Effector CD4-positive, alpha-beta T cell (primary cell): ENCODE results near the gene STON2.

ENCODE experiments used
- DNase-seq: peaks from one replicate; pipeline ENCODE4 v3.0.0-alpha.2; 2020

The STON2 gene

DNA sequence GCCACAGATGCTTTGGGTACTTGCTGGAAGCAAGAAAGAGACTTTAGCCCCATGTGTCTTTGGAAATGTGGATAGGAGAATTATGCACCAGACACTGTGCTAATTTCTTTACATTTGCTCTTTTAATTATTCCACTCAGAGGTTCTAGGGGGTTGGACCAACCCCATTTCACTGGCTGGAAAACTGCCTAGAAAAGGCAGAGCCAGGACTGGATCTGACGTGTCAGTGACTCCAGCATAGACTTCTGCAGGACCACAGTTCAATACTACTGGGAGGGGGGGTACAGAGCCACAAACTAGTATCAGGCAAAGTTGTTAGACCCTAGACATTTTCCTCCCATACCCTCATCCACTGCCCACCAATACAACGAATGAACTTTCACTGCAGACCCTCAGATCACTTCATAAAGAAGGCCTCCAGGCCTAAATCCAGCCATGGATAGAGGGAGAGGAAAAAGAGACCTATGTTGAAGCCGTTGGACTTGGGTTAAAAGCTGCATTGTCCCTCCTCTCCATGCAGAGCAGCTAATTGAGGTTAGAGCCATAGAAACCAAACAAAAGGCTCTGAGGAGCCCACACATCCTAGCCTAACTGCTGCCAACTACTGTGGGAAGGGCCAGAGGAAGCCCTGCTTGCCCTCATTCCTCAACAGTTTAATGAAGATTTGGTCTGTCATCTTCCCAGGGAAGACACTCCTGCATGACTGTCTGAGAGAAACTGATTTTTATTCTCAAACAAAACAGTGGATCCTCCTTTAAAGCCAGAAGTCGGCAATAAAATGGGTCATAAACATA lies 68.7 kb downstream of the STON2 start:
- no peak for DNase-seq

DNA sequence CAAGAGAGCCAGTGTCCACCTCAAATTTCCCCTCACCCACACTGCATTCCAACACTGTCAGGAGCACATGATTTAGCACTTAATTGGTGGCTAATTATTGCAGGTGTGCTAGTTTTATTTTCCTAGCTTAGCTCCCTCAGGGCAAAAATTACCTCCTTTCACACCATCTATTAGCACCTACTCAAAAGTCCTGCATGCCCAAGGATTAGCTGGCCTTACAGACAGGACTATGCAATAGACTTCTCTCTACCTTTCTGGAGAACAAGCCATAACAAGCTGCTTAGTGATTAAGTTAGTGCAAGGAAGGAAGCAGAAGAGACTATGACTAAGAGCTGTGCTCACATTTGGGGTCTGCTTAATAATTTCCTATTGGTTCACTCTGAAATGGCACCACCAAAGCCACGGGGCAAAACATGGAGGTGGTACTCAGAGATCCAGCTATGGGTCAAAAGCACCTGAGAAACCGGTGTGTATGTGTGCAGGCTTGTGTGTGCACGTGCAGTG lies 69.5 kb downstream of the STON2 start:
- no peak for DNase-seq

DNA sequence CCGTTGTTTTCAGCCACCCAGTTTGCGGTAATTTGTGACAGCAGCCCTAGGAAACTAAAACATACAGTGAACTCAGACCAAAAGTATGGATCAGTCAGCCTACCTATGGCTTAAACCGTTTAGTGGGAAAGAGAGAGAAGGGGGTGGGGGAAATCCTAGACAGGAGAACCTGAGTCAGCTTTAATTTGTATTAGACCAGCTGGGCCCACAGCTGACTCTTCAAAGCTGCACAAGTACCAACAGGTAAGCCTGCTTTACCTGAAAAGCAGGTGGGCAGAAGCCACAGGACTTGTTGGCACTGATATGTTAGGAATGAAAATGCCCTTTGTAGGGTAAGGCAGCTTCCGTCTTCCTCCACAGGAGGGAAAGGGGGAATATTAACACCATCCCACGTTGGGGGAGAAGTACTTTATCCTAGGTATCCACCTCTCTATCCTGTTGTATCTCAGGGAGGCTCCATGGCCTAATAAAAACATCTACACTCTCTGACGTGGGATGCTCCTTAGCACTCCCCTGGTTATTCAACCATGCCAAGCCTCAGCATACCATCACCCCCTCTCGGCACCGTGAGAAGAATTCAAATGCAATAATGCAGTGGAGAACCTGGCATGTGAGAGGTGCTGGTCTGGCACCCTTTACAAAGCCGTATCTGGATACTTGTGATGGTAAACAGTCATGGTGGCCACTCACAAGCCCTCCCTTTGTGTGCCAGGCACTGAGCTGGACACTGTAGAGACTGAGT lies 70.3 kb downstream of the STON2 start:
- no peak for DNase-seq

DNA sequence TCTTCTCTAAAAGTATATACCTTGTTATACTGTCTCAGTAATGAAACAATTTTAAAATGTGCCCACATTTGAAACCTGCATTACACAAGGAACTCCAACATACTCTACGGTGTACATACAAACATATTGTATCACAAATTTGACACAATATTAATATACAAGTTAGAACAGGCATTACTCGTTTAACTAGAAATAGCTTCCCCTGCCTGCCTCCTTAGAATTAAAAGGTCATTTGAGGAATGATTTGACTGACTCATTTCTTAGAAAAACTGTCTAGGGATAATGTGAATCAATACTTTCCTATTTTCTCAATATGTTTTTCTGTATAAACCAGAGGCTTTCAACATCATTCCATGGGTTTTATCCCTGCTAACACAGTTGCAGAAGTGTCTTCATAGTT lies 73.7 kb downstream of the STON2 start:
- DNase-seq = no peak

DNA sequence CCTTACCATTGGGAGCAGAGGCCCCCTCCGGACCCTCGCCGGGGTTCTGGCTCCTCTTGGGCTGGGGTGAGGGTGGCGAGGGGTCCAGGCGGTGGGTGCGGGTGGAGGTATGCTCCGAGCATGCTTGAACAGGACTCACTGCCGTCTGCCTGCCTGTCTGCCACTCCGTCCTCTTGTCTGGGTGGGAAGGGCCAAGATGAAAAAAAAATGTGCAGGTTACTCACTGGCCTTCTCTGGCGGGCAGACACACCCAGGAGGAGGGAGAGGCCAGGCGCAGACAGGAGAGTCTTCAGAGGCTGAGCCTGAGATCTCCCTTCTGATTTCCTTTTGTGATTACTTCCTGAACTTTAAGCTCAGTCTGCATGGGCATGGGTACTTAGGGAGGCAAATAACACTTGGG lies 76.1 kb downstream of the STON2 start:
- no peak for DNase-seq

DNA sequence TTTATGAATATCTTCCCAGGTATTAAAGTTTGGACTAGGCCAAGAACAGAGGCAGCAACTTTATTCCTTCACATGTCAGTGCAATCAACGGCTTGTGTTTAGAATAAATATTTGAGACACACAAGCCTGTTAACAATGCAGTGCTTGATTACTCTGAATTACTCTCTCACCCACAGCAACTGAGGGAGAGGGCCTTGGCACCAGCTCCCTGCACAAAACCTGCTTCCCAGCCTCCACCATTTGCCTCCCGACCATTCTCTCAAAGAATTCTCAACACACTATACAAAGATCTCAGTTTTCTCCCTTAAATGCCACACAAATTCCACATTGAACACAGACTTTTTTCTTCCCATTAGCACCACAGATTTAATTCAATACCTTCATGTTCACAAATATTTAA lies 77.0 kb downstream of the STON2 start:
- DNase-seq = no peak

DNA sequence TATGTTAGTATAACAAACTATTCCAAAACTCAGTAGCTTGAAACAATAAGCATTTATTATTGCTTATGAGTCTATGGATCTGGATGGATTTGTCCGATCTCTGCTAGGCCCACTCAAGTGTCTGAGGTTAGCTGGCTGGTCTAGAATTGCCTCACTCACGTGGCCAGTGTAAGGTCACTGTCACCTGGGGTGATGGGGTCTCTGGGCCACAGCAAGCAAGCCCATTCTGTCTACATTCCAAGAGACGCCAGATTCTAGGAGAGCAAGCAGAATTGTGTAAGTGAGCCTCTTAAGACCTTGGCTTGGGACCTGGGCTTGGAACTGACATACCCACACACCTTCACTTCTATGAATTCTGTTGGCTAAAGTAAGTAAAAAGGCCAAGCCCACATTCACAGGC lies 80.2 kb downstream of the STON2 start:
- DNase-seq = no peak

DNA sequence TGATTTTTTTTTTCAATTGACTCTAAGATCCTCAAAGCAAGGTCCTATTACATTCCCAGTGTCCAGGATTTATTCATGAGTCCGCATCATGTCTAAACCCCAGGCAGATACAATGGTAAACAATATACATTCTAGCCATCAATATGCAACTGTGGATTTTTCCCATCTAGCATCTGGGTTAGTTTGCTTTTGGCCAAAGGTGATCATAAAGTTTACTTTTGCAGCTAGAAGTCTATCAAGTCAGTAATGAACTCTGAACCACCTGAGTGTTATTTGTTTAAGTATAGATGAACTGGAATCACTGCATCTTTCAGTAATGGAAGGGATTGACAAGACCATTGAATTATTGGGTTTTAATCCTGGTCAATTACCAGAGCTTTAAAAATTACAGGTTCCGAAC lies 80.8 kb downstream of the STON2 start:
- DNase-seq = no peak

DNA sequence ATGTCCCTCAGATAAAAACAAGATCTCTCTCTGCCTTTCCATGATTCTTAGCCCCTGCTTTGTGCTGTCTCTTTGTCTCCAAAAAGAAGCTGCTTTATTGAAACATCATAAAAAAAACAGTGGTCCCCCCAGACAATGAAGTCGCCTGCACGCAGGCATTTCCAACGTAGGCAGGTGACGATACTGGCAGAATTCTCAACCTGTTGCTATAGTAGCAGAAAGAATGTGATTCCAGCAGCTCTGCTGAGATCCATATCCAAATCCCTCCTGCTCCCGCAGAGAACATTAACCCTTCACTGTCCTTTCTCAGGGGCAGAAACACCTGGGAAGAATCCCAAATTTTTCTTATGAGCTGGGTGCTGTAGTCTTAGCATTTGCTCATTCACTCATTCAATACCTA lies 84.8 kb downstream of the STON2 start:
- no peak for DNase-seq

DNA sequence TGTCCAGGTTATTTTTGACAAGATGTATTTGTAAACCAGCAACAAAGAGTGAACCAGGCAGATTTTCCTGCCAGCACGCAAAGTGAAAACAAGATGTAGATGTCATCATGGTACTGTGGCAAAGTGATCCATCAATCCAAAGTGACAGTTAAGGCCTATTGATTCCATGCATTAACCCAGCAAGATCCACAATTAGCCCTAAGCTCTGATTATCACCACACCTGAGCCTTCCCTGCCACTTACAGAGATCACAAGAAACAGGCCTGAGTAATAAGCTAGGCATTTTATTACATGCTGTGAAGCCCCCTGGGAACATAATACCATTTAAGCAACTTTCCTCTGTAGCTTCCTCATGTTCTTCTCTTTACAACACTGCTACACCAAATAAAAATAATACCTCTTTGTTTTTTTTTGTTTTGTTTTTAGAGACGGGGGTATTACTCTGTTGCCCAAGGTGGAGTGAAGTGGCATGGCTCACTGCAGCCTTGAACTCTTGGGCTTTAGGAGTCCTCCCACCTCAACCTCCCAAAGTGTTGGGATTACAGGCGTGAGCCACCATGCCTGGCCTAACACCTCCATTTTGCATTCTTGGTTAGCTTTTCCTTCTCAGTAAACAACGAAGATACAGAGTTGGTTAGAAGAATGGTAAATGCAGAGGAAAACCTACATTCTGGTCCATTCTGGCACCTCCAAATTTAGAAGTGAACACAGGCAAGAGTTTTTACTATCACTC lies 85.5 kb downstream of the STON2 start:
- no peak for DNase-seq

DNA sequence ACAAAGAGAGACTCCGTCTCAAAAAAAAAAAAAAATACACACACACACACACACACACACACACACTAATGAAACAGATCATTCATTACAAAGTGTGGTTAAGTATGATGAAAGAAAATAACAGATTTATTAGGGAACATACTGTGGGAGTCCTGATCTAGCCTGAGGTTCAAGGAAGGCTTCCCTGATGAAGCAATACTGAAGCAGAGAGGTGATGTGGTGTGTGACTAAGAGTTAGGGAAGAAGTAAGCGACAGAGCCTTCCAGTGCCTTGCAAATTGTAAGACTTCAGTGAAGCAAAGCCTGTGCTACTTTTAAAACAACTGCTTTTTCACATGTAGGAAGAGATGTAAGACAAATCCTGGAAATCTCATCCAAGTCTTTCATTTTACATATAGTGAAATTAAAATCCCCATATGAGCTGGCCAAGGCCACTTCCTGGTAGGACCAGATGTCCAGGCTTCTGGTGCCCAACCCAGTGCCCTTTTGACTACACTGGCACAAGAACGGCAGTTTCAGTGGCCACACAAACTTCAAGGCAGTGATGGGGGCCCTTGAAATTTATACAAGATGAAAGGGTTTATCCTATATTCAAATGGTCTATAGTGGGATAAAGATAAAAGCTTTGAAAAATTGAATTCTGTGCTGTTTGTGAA lies 86.2 kb downstream of the STON2 start:
- DNase-seq = no peak

DNA sequence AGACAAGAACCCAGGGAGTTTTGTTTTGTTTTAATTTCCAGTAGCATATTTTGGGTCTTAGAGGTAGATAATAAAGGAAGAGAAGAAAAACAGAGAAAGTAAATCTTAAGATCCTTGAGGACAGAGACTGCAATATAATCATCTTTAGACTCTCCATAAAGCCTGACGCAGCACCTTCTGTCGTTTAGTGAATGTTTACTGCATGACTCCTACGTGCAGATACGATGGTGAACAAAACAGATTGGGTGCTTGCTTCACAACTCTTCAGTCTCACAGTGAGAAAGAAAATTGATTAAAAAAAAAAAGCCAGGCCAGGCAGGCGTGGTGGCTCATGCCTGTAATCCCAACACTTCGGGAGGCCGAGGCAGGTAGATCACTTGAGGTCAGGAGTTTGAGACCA lies 86.9 kb downstream of the STON2 start:
- no peak for DNase-seq

DNA sequence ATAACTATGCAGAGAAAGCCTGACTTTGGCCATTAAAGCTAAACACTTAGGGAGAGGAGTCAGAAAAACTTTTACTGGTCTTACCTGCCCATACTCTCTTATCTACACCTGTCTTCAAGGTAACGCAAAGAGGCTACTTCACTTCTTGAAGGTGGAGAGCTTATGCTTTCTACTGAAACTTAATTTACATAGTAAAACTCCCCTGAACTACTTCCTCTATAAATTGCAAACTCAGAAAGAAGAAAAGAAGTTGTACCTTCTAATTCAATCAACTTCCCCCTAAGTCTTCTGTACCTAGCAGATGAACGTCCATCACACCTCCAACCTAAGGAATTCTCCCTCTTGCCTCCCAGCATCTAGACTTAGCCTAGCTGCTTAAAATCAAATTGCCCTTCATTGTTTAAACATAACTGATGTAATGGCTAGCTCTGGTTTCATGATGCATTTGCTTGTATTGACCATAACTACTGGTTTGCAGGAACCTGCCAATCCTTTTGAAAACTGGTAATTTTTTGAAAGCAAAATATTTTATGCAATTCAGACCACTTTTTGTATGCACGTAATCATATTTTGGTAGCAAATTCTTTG lies 87.7 kb downstream of the STON2 start:
- no peak for DNase-seq

DNA sequence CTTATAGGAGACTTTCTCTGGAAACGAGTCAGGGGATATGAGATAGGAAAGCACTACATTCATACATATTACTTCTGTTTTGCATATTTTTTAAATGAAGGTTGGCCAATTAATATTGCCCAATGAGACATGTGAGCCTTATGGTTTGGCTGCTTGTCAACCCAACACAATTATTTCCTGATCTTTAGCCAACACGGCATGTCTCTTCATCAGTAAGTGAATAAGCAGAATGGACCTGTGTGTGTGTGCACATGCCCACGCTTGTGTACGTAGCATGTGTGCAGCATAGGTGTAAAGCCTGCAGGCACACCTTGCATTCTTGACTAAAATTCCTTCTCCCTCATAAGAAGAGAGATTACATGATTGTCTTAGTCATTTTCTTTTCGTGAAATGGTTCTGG lies 88.3 kb downstream of the STON2 start:
- no peak for DNase-seq

DNA sequence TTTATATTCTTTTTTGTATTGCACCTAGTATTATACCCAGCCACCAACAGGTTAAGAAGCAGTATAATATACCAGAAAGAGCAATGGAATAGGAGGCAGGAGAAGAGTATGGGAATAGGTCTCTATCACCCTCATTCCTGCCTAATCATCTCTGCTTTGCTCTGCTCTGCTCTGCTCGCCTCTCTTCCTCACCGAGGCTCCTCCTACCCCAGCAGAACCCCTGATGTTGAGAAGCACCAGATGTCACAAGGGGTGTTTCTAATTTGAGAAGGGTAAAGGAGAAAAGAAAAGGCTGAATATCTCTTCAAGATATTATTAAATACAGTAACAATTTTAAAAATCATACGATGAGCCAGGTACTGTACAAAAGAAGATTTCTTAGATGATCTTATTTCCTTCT lies 89.0 kb downstream of the STON2 start:
- DNase-seq = no peak

DNA sequence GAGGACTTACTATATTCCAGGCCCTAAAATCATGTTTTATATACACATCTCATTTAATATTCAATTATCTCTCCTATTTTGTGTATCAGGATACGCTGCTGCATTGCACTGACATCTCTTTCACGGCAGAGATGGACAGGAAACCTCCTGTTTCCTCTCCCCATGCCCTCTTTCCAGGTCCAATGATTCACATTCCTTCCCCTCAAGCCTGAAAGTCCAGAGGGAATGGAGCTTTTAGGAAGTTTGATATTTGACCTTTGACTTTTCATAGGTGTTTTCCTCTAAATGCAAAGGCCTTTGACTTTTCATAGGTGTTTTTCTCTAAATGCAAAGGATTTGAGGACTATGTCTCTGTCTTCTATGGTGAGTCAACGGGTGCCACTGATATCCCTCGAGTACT lies 89.5 kb downstream of the STON2 start:
- no peak for DNase-seq

DNA sequence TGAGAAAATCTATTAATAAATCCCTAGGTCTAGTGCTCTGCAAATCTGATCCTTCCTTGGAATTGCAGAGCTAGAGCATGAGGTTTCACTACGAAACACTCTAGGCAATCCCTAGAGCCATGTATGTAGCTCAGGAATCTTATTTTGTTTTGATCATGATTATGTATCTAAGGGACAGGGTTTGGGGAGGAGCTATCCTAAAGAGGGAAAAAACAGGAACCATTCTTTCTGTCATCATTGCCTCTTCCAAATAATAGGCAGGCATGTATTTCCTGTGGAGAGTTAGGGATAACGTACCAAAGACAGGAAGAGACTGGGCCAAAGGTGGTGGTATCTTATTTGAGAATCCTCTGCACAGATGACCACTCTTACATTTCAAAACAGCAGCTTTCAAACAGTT lies 90.6 kb downstream of the STON2 start:
- no peak for DNase-seq

DNA sequence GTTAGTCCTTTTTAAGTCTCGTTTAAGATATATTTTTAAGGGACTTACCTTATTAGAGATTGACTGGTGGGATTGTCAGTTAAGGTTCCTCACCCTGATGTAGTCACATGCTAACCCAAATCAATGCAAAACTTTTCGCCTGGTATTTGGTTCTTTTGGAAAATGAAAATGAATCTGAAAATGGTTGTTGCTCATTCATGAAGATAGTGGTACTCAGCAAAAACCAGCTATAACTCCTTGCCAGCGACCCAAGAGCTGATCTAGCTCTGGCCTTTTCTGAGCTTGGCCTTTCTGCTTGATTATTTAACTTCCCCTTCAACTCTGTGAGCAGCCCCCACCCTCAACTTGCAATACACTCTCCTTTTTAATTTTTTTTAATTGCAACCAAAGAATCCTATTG lies 94.4 kb downstream of the STON2 start:
- DNase-seq = no peak

DNA sequence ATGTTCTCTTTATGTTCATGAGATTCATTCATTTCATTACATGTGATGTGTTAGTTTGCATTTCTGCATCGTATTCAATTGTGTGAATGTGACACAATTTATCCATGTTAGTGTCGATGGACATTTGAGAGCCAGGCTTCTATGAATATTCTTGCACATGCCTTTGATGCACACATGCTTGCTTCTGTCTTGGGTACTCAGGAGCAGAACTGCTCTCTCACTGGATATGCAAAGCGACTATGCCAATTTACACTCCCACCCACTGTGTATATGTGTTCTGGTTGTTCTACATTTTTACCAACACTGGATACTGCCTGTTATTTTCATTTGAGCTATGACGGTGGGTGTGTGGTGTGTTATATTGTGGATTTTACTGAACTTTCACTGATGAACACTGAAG lies 95.1 kb downstream of the STON2 start:
- DNase-seq = no peak

DNA sequence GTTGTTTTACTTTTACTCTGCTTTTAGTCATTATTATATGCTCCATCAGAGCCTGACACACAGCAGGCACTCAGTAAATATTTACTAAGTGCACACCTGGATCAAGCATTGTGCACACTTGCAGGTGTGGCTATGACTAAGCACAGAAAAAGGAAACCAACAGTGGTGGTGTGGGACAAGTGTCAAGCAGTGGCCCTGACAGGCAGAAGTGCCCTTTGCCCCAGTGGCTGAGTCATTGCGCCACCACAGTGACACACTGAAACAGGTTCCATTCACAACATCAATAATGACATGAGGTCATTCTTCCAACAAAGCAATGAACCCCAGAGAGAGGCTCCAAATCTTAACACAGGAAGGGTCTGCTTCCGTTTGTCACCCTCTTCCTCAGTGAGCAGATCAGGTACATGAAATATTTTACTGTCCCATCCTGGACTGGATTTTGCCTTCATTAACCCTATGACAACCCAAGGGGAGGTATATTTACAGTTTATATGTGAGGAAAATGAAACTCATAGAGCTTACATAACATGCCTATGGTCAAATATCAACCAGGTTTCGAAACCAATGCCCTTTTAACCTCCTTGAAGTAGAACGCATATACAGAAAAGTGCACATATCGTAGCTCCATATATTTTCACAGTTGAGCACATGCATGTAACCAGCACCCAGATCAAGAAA lies 96.7 kb downstream of the STON2 start:
- no peak for DNase-seq

DNA sequence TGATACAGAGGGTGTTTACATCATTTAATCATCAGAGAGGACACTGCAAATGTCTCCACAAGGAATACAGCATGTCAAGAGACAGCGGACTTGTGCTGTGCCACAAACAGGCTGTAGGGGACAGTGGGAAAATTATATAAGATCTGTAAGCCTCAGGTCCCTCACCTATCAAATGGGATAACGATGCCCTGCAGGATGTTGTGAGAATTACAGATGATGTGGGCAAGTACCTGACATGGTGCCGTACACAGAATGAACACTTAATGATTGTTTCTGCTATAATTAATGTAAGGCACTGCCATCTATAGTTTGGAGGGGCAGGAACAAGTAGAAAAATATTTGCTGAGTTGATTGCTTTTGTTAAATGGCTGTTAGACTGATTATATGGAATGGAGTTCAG lies 97.5 kb downstream of the STON2 start:
- no peak for DNase-seq

DNA sequence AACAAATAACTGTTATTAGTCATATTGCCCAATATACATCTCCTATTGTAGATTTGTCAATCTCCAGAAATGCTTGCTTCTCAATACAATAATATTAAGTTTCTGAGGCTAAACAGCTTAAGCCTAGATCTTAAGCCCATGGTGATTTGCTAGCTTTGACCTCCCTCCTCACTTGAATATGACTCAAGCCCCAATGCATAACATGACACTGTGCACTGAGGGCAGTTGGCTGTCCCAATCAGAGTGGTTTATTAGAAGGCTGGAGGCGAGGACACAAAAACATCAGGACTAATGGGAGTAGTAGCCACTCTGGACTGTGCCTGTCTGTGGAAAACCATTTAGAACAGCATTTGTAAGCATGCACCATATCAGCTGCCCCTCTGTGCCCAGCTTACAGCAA lies 98.3 kb downstream of the STON2 start:
- DNase-seq = no peak
